Activated effector memory CD4-positive, alpha-beta T cell treated with Interleukin-2 at 50 U/mL for 16 hours (primary cell): ENCODE measurements around the gene CAMTA1.
"Not testable (repeated sequence)": the region's sequence is repeated elsewhere in the genome, so short reads cannot be mapped to it uniquely, and the experiment has no call there.

Experiments
- DNase-seq: peaks from one replicate; pipeline ENCODE4 v3.0.0-alpha.2; 2020

CAMTA1 gene

GRCh38 chr1:7681401-7681800 is 896.1 kb downstream of the CAMTA1 start:
- DNase-seq, result no peak

DNA sequence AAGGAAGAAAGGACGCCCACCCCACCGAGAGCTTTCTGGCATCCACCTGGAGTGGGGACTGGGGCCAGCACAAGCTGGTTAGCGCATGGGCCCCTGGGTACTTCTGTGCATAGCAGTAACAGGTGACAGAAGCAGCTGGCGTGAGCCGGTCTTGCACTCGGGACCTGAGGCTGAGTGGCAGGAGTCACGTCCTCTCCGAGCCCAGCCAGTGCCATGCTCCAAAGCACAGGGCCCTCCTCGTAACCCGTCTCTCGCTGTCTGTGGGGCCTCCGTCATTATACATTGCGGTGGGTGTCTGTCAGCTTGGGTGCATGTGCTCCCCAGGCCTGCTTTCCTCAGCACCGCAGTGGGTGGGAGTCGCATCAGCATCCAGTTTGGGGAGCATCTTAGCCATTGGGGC is 898.3 kb downstream of the CAMTA1 start:
- no peak for DNase-seq

DNA sequence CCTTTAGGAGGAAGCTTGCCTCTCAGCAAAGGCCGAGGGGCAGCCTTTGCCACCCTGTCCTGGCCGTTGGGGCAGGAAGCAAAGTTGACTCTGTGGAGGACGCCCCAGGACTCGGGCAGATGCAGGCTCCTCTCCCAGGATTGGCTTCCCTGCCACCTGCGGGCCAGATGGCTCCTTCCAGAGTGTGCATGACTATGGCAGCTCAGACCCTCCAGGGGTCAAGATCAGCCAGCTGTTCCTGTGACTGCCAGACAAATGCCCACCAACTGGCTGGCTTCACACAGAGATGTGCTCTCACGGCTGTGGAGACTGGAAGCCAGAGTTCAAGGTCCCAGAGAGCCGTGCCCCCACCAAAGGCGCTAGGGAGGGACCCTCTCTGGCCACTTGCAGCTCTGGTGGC is 898.9 kb downstream of the CAMTA1 start:
- DNase-seq, result no peak

- no peak for DNase-seq
Observed at GRCh38 chr1:7684861-7685635, 899.8 kb downstream of the CAMTA1 start.

DNA sequence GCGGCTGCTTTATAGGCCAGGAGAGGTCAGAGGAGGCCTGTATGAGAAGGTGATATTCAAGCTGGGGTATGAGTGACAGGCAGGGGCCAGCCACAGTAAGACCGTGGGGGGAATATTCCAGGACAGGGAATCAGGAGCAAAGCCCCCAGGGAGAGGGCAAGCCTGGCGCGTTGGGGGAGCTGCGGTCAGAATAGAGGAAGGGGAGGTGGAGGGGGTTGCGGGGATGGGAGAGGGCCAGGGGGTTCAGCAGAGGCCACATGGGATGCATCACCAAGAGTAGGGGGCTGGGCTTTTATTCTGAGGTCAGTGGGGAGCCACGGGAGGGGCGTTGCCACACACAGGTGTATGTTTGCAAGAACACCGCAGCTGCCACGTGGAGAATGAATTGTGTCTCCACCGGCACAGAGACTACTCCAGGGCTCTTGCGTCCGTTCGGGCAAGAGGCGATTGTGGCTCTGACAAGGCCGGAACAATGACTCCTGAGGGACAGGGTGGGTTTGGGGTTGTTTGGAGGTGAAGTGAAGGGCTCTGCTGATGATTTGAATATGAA is 901.1 kb downstream of the CAMTA1 start:
- no peak for DNase-seq

DNA sequence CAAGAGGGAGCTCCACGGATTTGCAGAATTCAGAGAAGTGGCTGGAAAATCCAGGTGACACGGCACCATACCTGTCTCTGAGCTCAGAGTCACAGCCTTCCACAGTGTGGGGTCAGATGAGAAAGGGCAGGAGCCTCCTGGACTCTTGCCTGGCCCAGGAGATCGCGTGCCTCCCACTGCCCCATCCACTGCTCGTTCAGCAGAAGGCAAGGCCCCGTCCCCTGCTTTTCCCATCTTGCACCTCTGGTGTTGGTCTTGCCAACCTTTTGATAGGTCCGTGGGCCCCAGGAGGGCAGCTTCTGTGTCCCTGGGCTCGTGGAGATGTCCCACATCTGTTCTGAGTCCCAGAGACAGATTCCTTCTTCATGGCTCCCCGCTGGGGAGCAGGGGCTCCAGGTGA is 902.2 kb downstream of the CAMTA1 start:
- no peak for DNase-seq

- DNase-seq, result no peak
Observed at GRCh38 chr1:7688659-7689058, 903.4 kb downstream of the CAMTA1 start.

DNA sequence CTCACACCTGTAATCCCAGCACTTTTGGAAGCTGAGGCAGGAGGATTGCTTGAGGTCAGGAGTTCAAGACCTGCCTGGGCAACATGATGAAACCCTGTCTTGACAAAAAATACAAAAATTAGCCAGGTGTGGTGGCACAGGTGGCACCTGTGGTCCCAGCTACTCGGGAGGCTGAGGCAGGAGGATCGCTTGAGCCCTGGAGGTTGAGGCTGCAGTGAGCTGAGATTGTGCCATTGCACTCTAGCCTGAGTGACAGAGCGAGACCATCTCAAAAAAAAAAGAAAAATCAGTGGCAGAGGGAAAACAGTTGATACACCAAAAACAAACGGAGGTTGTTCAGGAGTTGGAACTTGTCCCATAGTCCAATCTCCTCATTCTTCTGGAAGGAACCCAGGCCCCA is 904.1 kb downstream of the CAMTA1 start:
- not testable (repeated sequence) for DNase-seq

DNA sequence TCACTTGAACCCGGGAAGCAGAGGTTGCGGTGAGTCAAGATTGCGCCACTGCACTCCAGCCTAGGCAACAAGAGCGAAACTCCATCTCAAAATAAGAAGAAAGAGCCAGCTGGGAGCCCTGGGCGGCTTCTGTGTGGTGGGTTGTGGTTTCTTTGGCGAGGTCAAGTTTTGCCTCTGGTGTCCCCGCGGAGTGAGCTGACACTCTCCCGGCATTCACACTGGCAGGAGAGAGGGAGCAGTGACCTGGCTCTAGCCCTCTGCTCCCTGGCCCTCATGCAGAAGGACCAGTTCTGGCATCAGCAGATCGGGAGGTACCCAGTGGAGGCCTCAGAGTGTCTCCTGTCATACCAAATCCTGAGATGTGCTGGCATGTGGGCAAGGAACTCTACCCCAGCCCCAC is 904.8 kb downstream of the CAMTA1 start:
- no peak for DNase-seq

GRCh38 chr1:7690496-7691182 is 905.4 kb downstream of the CAMTA1 start:
- DNase-seq, result no peak

GRCh38 chr1:7691576-7691975 is 906.3 kb downstream of the CAMTA1 start:
- no peak for DNase-seq

DNA sequence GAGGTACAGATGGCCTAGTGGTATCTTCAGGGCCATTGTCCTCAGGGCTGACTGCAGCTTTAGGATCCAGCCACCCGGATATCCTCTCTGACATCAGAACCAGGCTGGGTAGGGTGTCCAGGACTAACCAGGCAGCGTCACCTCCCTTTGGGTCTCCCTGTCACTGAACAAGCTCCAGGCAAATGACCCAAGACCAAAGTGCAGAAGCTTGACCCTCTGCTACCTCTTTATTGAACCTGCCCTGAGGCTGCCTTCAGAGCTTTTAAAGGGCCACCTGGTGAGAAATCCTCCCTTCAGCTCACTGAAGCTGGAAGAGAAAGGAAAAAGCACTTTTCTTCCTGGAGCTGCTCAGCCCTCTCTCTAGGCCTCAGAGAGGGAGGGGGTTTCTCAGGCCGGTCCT is 906.8 kb downstream of the CAMTA1 start:
- DNase-seq, result no peak

DNA sequence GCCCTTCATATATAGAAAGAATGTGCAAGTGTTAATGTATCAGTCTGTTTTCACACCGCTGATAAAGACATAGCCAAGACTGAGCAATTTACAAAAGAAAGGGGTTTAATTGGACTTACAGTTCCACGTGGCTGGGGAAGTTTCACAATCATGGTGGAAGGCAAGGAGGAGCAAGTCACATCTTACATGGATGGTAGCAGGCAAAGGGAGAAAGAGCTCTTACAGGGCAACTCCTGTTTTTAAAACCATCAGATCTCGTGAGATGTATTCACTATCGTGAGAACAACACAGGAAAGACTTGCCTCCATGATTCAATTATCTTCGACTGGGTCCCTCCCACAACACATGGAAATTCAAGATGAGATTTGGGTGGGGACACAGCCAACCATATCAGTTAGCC is 907.8 kb downstream of the CAMTA1 start:
- not testable (repeated sequence) for DNase-seq

DNA sequence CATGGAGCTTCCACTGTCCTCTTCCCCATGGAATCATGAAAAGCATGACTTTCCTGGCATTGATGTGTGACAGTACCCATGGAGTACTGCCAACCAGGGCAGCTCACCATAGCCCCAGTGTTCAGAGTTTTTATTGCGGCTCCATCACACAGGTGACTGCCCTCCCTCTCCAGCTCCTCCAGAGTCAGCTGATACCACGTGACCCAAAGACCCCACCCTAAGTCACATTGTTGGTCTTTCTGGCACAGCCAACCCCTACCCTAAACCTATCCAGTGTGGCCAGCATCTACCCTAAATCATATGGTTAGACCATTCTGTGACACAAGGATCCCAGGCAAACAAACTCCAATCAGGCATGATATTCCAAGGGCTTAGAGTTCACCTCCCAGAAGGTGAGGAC is 908.4 kb downstream of the CAMTA1 start:
- DNase-seq, result no peak

DNA sequence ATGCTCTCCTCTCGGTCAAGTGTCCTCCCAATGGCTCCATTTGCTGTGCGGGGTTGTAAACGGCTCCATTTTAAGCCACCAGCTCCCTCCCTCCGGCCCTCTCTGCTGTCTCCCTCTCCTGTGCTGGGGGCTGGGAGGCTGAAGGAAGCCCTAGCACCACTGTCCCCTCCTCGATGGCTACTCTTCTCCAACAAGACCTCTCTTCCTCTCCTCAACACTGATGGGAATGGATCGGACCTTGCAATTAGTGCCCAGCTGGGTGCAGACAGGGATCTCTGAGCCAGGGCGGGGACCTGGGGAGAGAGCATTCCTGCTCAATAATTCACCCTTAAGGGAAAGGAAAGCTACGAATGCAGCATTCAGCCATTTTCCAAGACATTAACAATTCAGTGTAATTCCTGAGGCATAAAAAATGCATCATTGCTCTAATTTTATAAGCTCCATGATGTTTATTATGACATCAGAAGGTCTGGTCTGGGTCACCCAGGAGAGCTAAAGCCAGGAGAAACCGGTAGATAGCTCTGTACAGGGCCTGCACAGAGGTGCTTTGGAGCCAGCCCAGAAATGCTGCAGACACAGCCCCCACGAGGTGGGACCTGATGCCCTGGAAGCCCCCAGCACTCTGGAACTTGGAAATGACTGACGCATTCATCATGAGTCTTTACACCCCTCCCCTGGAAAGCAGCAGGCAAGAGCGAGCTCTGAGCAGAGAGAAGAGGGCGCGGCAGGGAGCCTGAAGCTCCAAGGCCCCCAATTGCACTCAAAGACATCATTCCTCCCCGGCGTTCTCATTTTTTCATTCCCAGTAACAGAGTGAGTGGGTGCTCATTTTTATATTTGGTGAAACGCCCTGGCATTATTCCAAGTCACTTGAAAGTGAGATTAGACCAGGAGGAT is 909.6 kb downstream of the CAMTA1 start:
- DNase-seq, result no peak

GRCh38 chr1:7695497-7696117 is 910.4 kb downstream of the CAMTA1 start:
- DNase-seq, result no peak

- no peak for DNase-seq
Observed at GRCh38 chr1:7698641-7699040, 913.4 kb downstream of the CAMTA1 start.

- DNase-seq, result no peak
Observed at GRCh38 chr1:7702365-7702764, 917.1 kb downstream of the CAMTA1 start.

GRCh38 chr1:7703321-7704213 is 918.3 kb downstream of the CAMTA1 start:
- peak; percentile 9 for DNase-seq

DNA sequence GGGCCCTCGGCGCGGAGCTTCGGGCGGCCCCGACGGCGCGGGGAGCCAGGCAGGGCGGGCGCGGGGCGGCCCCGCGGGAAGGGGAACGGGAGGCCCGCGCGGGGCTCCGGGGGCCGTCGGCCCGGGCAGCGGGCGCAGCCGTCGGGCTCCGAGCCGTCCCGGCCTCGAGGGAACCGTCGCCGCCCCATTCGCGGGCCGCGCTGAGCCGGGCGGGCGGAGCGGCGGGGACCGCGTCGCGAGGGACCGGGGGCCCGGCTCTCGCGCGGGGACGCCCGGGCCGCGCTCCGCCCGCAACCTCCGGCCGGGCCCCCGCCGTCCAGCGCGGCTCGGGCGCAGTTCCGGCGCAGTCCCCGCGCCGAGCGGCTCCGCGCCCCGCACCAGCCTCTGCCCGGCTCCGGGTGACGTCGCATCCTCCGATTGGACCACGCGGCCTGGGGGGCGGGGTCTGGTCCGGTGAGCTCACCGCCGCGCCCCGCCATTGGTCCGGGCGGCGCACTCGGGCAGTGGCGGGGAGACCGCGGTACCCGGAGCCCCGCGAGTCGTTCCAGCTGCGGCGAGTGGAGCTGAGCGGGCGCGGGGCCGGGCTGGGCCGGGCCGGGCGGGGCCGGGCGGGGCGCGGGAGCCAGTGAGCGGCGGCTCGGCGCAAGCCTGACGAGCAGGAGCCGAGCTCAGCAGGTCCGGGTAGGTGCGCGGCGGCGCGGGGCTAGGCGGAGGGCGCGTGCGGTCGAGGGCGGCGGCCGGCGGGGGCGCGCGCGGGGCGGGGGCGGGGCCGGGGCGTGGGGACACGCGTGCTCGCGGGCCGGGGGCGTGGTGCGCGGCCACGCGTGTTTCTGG is 919.2 kb downstream of the CAMTA1 start:
- peak; percentile 89 for DNase-seq
